ENCODE results near the gene RTKN2. TPM values are rescaled to one million over a fixed set of nuclear protein-coding genes. Genes with fewer than 3 reads are reported as not detected.

RTKN2 gene
- total and polyA plus RNA-seq, 3 donors from 2014 or later = 6.3 to 9.1 (median 7.5) TPM

- H3K27ac ChIP-seq = no peak overlapping the region
- H3K36me3 ChIP-seq (ENCODE audit: low read depth, missing control alignments) = no peaks in the 10 kb centered on the region
- no peak for DNase-seq
- H3K9me3 ChIP-seq = no peaks in the 10 kb centered on the region
- intact Hi-C loops (cut with DNase I; ENCODE audit: low total_unique reads) = no loop called here
- H3K4me3 ChIP-seq = no peak overlapping the region
- TF ChIP-seq POLR2A (IDR thresholded peaks at IDR 0.05) = no peak
- TF ChIP-seq CTCF (IDR thresholded peaks at IDR 0.05) = no peak
- no peaks in the 10 kb centered on the region for H3K4me1 ChIP-seq
- H3K27me3 ChIP-seq = no peaks in the 10 kb centered on the region
- 77 to 82% methylated on average over 1 of the region's 1 CpG for WGBS, 2 donors
Observed at GRCh38 chr10:62189131-62189530, 79.5 kb downstream of the RTKN2 start.

GRCh38 chr10:62188021-62188616 lies 80.5 kb downstream of the RTKN2 start:
- Histone ChIP-seq H3K36me3 (ENCODE audit: low read depth, missing control alignments) (no peaks in the 10 kb centered on the region), H3K27me3 (no peaks in the 10 kb centered on the region), H3K4me3 (no peak overlapping the region), H3K27ac (no peak overlapping the region), H3K4me1 (no peaks in the 10 kb centered on the region), H3K9me3 (no peaks in the 10 kb centered on the region)
- 70 to 74% methylated on average over 8 of the region's 8 CpGs for WGBS, 2 donors
- intact Hi-C loops (cut with DNase I; ENCODE audit: low total_unique reads) = no loop called here
- TF ChIP-seq CTCF (IDR thresholded peaks at IDR 0.05) = no peak
- TF ChIP-seq POLR2A (IDR thresholded peaks at IDR 0.05) = no peak
- DNase-seq = no peak

GRCh38 chr10:62186999-62187675 lies 81.5 kb downstream of the RTKN2 start:
- TF ChIP-seq CTCF (IDR thresholded peaks at IDR 0.05) (no peak), POLR2A (IDR thresholded peaks at IDR 0.05) (no peak)
- Histone ChIP-seq H3K27me3 (no peaks in the 10 kb centered on the region), H3K36me3 (ENCODE audit: low read depth, missing control alignments) (no peaks in the 10 kb centered on the region), H3K4me3 (no peak overlapping the region), H3K4me1 (no peaks in the 10 kb centered on the region), H3K27ac (no peak overlapping the region), H3K9me3 (no peaks in the 10 kb centered on the region)
- intact Hi-C loops (cut with DNase I; ENCODE audit: low total_unique reads) = no loop called here
- WGBS, 2 donors = 69 to 70% methylated on average over 2 of the region's 2 CpGs
- no peak for DNase-seq

GRCh38 chr10:62185919-62186692 lies 82.5 kb downstream of the RTKN2 start:
- Histone ChIP-seq H3K4me3 (no peak overlapping the region), H3K36me3 (ENCODE audit: low read depth, missing control alignments) (no peaks in the 10 kb centered on the region), H3K27ac (no peak overlapping the region), H3K9me3 (no peaks in the 10 kb centered on the region), H3K4me1 (no peaks in the 10 kb centered on the region), H3K27me3 (no peaks in the 10 kb centered on the region)
- intact Hi-C loops (cut with DNase I; ENCODE audit: low total_unique reads) = no loop called here
- WGBS, 2 donors = 85 to 86% methylated on average over 11 of the region's 11 CpGs
- TF ChIP-seq CTCF (IDR thresholded peaks at IDR 0.05) (no peak), POLR2A (IDR thresholded peaks at IDR 0.05) (no peak)
- DNase-seq = no peak
